HG02973 (cell line): ENCODE measurements around the gene IL22RA2.
A peak's percentile ranks its signal among the peaks of the same experiment; 100 is the strongest.
"Not testable (repeated sequence)": the region's sequence is repeated elsewhere in the genome, so short reads cannot be mapped to it uniquely, and the experiment has no call there.

ENCODE experiments used
- ATAC-seq: cut with Tn5 transposase; IDR thresholded peaks from one replicate; pipeline ENCODE4 v1.9.1; 2021; ENCODE audit warnings: moderate library complexity; ENCODE audit not compliant: unreplicated experiment

Gene IL22RA2

GRCh38 chr6:137173501-137173900 lies at the start of gene IL22RA2:
Gene IL22RA2 (minus strand): TSS chr6:137173644. CDS start chr6:137161749, 11,895 bp downstream.
- no peak for ATAC-seq

- ATAC-seq = no peak
Observed at GRCh38 chr6:137222381-137222780, 48.9 kb upstream of the IL22RA2 start.

- ATAC-seq = peak; percentile 2
Observed at GRCh38 chr6:137219664-137220252, 46.3 kb upstream of the IL22RA2 start.

GRCh38 chr6:137218917-137219663 lies 45.6 kb upstream of the IL22RA2 start, which contains the start of gene IFNGR1:
Gene IFNGR1 (minus strand): TSS chr6:137219385. CDS start chr6:137219327, 58 bp downstream.
- ATAC-seq = peak; percentile 77

- peak; percentile 44 for ATAC-seq
Observed at GRCh38 chr6:137218473-137218916, 45.1 kb upstream of the IL22RA2 start.

GRCh38 chr6:137217801-137218472 lies 44.5 kb upstream of the IL22RA2 start:
- peak; percentile 22 for ATAC-seq

GRCh38 chr6:137216875-137217553 lies 43.6 kb upstream of the IL22RA2 start:
- no peak for ATAC-seq

- no peak for ATAC-seq
Observed at GRCh38 chr6:137216106-137216505, 42.7 kb upstream of the IL22RA2 start.

- ATAC-seq = not testable (repeated sequence)
Observed at GRCh38 chr6:137215630-137216029, 42.2 kb upstream of the IL22RA2 start.

- ATAC-seq = no peak
Observed at GRCh38 chr6:137214931-137215330, 41.5 kb upstream of the IL22RA2 start.

- no peak for ATAC-seq
Observed at GRCh38 chr6:137213813-137214212, 40.4 kb upstream of the IL22RA2 start.

GRCh38 chr6:137213331-137213740 lies 39.9 kb upstream of the IL22RA2 start:
- no peak for ATAC-seq

GRCh38 chr6:137211910-137212309 lies 38.5 kb upstream of the IL22RA2 start:
- no peak for ATAC-seq

- no peak for ATAC-seq
Observed at GRCh38 chr6:137210903-137211302, 37.5 kb upstream of the IL22RA2 start.

- ATAC-seq = no peak
Observed at GRCh38 chr6:137208279-137208678, 34.8 kb upstream of the IL22RA2 start.

- ATAC-seq = not testable (repeated sequence)
Observed at GRCh38 chr6:137207457-137207856, 34.0 kb upstream of the IL22RA2 start.

- ATAC-seq = no peak
Observed at GRCh38 chr6:137206577-137206976, 33.1 kb upstream of the IL22RA2 start.

GRCh38 chr6:137203256-137203655 lies 29.8 kb upstream of the IL22RA2 start:
- ATAC-seq = no peak

GRCh38 chr6:137202078-137202477 lies 28.6 kb upstream of the IL22RA2 start:
- ATAC-seq = no peak

GRCh38 chr6:137201006-137201405 lies 27.6 kb upstream of the IL22RA2 start:
- ATAC-seq = no peak

GRCh38 chr6:137200288-137200687 lies 26.8 kb upstream of the IL22RA2 start:
- no peak for ATAC-seq
